NCI-H2107 treated with DMSO at 0.1 percent for 48 hours (cell line): ENCODE results near the gene LGALS7.
"Not testable (repeated sequence)": the region's sequence is repeated elsewhere in the genome, so short reads cannot be mapped to it uniquely, and the experiment has no call there.

ENCODE experiments used
- DNase-seq: peaks from one replicate; lab custom pipeline; 2025; ENCODE audit not compliant: unreplicated experiment; lab: John Stamatoyannopoulos, UW

LGALS7 gene

GRCh38 chr19:38773469-38774177, at the start of gene LGALS7:
LGALS7 (minus strand) TSS chr19:38773517; CDS start chr19:38773492, 25 bp downstream.
- DNase-seq = no peak

GRCh38 chr19:38821230-38821825, 48.0 kb upstream of the LGALS7 start:
- not testable (repeated sequence) for DNase-seq

DNA sequence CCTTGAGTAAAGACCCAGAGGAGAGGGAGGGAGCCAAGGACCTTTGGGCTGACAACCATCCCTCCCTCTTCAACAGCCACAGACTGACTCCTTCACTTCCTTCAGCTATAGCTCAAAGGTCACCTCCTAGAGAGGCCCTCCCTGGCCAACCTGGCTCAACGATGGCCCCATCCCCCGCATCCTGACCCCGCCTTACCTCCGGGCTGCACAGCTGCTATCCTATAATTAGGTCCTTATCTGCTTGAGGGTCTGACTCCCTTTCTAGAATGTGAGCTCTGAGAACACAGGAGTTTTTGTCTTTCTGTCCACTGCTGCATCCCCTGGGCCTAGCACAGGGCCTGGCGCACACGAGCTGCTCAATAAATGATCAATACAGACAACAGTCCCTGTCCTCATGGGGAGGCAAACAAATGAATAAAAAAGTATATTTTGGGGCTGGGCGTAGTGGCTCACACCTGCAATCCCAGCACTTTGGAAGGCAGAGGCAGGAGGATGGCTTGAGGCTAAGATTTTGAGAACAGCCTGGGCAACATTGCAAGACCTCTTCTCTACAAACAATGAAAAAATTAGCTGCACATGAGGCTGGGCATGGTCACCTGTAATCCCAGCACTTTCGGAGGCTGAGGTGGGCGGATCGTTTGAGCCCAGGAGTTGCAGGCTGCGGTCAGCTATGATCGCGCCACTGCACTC, 46.1 kb upstream of the LGALS7 start:
- no peak for DNase-seq

- no peak for DNase-seq
These were observed 43.8 kb upstream of the LGALS7 start for GRCh38 chr19:38817081-38817480.

DNA sequence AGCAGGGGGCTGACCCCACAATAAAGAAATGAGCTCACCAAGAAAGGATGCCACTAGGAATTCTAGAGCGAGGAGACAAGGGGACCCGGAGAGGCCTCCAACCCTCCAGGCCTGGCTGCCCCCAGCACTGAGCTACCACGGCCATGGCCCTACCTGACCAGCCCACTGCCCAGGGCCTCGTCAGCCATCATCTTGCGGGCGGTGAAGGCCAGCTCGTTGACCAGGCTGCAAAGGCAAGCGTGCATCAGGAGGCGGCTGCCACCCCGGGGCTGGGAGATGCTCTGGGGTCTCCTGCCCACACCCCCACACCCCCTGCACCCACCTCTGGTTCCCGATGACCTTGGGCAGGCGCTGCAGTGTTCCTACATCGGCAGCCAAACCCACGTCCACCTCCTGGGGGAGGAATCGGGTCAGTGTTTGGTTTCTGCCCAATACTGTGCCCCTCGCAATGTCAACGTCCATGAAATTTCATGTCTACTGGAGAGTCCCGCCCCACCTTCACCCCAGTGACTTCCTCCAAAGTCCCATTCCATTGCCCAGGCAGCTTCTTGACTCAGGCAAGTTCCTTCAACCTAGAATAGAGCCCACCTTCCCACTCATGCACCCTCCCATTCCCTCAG, 42.9 kb upstream of the LGALS7 start:
- no peak for DNase-seq

- no peak for DNase-seq
These were observed 42.0 kb upstream of the LGALS7 start for GRCh38 chr19:38815059-38816001.

DNA sequence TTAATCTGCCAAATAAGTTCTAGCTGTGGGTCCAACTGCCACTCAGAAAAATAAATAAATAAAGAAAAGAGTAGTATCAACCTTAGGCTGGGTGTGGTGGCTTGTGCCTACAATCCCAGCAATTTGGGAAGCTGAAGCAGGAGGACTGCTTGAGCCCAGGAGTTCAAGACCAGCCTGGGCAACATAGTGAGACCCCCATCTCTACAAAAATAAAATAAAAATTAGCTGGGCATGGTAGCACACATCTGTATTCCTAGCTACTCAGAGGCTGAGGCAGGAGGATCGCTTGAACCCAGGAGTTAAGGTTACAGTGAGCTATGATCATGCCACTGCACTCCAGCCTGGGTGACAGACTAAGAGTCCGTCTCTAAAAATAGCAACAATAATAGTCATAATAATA, 40.6 kb upstream of the LGALS7 start:
- DNase-seq = not testable (repeated sequence)

GRCh38 chr19:38813323-38813722, 40.0 kb upstream of the LGALS7 start:
- no peak for DNase-seq

- no peak for DNase-seq
These were observed 39.6 kb upstream of the LGALS7 start, which contains the start of gene LGALS4 for GRCh38 chr19:38812841-38813320. LGALS4 (minus strand) TSS chr19:38812945; CDS start chr19:38812886, 59 bp downstream.

GRCh38 chr19:38812009-38812840, 38.9 kb upstream of the LGALS7 start:
- no peak for DNase-seq

- DNase-seq = no peak
These were observed 36.4 kb upstream of the LGALS7 start for GRCh38 chr19:38809592-38810252.

- no peak for DNase-seq
These were observed 35.4 kb upstream of the LGALS7 start for GRCh38 chr19:38808741-38809140.

DNA sequence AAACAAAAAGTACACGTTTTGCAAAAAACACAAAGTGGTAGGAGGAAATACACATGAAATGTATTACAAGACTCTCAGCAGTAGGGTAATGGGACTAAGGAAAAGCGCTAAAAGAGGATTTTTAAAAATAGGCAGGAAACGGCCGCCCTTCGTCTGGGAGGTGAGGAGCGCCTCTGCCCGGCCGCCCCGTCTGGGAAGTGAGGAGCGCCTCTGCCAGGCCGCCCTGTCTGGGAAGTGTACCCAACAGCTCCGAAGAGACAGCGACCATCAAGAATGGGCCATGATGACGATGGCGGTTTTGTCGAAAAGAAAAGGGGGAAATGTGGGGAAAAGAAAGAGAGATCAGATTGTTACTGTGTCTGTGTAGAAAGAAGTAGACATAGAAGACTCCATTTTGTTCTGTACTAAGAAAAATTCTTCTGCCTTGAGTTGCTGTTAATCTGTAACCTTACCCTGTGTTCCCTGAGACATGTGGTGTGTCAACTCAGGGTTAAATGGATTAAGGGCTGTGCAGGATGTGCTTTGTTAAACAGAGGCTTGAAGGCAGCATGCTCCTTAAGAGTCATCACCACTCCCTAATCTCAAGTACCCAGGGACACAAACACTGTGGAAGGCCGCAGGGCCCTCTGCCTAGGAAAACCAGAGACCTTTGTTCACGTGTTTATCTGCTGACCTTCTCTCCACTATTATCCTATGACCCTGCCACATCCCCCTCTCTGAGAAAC, 34.2 kb upstream of the LGALS7 start:
- not testable (repeated sequence) for DNase-seq

DNA sequence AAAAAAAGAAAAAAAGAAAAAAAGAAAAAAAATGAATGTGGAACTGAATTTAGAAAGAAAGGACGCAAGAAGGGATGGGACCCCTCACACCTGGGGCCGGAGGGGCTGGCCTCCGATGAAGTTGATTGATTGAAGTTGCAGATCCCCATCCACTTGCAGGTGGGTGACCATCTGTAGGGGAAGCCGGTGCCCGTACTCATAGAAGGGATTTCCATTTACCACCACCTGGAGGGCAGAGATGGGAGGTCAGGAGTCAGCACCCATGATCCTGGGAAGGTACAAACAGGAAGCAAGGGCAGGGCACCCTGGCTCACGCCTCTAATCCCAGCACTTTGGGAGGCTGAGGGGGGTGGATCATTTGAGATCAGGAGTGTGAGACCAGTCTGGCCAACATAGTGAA, 33.1 kb upstream of the LGALS7 start:
- no peak for DNase-seq

DNA sequence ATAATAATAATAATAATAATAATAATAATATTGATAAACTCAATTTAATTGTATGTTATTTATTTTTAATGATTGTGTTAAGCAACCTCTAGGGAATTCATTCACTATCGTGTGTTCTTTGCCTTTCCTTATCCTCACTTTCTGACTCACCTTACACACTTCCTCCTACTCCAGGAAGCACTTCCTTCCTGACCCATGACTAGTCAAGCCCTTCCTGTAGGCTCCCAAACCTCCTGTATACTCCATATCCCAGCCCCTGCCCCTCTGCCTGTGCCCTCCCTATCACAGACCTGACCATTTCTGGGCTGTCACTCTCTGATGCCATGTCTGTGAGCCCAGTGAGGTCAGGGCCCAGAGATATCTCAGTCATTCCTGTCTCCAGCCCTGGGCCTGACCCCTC, 31.9 kb upstream of the LGALS7 start:
- no peak for DNase-seq

GRCh38 chr19:38803543-38803942, 30.2 kb upstream of the LGALS7 start:
- DNase-seq = no peak

DNA sequence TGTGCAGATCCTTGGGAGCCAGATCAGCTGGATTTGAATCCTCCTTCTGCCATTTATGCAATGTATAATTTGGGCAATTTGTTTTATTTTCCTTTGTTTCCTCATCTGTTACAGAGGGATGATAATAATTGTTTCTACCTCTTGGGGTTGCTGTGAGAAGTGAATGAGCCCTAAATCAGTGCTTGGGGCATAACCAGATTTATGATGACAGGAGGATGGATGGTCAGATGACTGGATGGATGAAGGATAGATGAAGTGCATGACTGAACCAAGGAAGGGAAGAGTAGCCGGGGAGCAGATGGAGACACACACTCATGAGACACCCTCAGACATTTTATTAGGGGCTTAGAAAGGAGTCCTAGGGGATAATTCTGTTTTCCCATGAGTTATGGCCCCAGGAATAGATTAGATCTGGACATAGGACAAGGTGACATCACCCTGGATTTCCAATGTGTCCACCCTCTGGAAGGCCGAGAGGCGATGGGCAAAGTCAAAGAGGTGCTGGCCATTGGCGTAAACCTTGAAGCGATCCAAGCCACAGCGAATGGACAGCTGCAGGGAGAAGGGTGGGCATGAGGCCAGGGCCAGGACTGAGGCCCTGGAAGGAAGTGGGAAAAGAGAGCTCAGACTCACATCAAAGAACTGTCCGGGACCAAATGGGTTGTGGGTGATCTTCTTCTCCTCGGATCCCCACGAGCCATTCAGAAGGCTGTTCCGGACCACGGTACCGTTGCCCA, 28.2 kb upstream of the LGALS7 start:
- no peak for DNase-seq
